PFSK-1 (cell line): Measurements from ENCODE around the gene PRRC2A.

Experiments
- FOXP2 ChIP-seq: optimal IDR thresholded peaks from 2 replicates; pipeline ENCODE3; 2011; ENCODE audit warnings: borderline replicate concordance, control low read depth, inconsistent platforms; ENCODE audit not compliant: insufficient read depth; ENCODE audit errors: extremely low read length, extremely low read depth
- POLR2AphosphoS5 ChIP-seq: IDR thresholded peaks from 2 replicates; pipeline ENCODE4 v1.6.1; 2012; ENCODE audit warnings: low read depth, mild to moderate bottlenecking, control low read depth, low read length, moderate library complexity
- REST ChIP-seq, 2 experiments: IDR thresholded peaks; 2 replicates each; pipeline versions ENCODE4 v1.6.1 to v1.8.0; 2011 to 2012; ENCODE audit warnings: low read depth in 2 of 2, low read length in 2 of 2, control low read depth in 1 of 2, inconsistent platforms in 1 of 2, mild to moderate bottlenecking in 1 of 2, moderate library complexity in 1 of 2; ENCODE audit not compliant: insufficient read depth in 1 of 2
- SIN3A ChIP-seq: IDR thresholded peaks from 2 replicates; pipeline ENCODE4 v1.6.1; 2012; ENCODE audit warnings: mild to moderate bottlenecking, low read length, moderate library complexity, borderline replicate concordance; ENCODE audit not compliant: insufficient read depth
- TAF1 ChIP-seq: IDR thresholded peaks from 2 replicates; pipeline ENCODE4 v1.6.1; 2012; ENCODE audit warnings: low read length, control low read depth, borderline replicate concordance; ENCODE audit not compliant: insufficient read depth

The PRRC2A gene

DNA sequence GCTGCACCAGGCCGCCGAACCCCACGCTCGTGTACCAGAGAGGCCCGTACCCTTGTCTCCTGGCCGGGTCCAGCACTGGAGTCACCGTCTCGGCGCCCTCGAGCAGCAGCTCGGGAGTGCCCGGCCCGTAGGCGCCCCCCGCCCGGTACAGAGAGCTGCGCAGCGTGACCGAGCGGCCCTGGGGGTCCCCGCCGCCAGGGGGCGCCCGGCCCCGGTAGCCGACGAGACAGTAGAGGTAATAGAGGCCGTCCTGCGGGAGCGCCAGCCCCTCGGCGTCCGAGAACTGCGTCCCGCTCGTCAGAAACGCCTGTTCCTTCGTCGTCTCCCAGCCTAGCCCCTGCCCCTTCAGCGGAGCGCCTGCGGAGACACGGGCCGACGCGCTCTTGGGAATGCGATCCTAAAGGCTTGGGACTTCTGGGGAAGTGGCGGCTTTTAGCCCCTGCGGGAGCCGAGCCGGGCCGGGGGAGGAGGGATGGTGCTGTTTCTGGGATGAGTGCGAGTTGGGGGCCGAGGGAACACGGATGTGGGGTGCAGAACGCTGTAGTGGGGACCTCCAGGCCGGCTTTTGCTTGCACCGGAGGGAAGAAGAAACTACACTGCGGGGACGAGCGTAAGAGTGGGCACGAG is 39.6 kb upstream of the PRRC2A start:
- TF ChIP-seq POLR2AphosphoS5 (peak; percentile 86; the same call in 1 of the 2 replicates), REST (IDR thresholded peaks at IDR 0.05; ENCODE audit: insufficient read depth in 1 of 2, low read depth in 2 of 2, low read length in 2 of 2) (no peak)

DNA sequence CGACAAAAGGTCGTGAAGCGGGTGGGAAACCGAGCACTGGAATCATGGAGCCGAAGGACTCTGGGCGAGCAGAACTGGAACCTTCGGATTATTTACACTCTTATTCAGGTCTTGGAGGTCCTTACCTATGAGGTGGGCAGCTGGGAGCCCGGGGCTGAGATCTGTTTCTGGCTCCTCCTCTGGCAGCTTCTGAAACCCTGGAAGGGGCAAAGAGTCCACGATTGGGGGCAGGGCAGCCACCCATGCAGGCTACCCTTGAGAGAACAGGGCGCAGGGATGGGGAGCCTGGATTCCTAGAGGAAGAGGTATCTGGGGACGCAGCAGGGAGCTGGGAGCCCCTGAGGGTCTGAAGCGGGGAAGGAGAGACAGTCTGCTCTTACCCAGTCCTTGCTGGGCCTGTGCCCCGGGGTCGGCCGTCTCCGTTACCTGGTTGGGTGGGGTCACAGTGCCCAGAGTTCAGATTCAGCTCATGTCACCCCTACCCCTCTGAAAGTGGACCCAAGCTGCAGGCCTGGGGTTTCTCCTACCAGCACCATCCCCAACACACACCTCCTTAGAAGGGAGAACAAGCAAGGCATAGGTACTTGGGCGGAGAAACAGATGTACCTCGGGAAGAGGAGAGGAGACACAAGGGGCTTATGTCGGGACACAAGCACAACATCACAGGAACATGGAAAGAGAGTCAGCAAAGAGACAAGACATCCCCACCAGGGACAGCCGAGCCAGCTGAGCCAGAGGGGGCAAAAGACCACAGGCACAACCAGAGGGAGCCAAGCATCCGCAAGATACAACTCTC is 38.9 kb upstream of the PRRC2A start:
- TF ChIP-seq POLR2AphosphoS5 (no peak), SIN3A (no peak), FOXP2 (no peak), REST (IDR thresholded peaks at IDR 0.05; ENCODE audit: insufficient read depth in 1 of 2, low read depth in 2 of 2, low read length in 2 of 2) (no peak), TAF1 (no peak)

DNA sequence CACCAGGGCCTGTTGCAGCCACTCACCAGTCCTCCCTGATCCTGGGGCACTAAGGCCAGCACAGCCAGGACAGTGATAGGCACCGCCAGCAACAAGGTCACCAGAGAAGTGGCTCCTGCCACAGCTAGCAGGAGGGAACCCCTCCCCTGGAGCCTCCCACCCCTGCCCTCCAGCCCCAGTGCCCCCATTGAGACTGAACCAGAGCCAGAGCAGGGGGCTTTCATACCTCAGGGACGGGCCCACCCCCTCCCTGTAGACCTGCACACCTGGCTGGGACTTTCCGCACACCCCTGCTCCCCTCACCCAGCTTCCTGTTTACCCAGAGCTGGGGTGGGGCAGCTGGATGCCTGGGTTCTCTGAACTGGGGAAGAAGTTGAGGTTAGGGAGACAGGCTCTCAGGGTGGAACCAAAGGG is 38.3 kb upstream of the PRRC2A start, which contains the start of gene LTB:
Gene LTB (minus strand): TSS at position 195 of the 414 bp plus-strand sequence. CDS start 7 bp downstream, at position 188.
- TF ChIP-seq TAF1 (no peak), FOXP2 (no peak), REST (IDR thresholded peaks at IDR 0.05; ENCODE audit: insufficient read depth in 1 of 2, low read depth in 2 of 2, low read length in 2 of 2) (no peak), SIN3A (no peak), POLR2AphosphoS5 (no peak)

DNA sequence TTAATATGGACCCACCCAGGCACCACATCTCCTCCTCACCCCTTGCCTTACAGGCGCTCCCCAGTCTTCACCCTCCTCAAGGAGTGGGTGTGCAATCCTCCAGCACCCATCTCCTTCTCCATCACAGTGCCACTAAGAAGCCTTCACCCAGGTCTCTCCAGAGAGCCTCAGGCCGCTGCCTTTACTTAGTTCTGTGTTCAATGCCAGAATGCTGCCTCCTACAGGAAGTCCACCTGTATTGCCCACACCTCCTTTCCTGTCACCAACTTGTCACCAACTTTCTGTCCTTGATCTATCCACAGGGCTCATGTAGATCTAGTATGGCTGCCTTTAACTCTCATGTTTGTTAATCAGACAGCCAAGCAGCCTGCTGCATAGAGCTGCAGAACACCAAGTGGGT is 35.0 kb upstream of the PRRC2A start:
- no peak for TF ChIP-seq TAF1
- no peak for TF ChIP-seq POLR2AphosphoS5
- TF ChIP-seq SIN3A, result no peak
- no peak for TF ChIP-seq FOXP2
- no peak for TF ChIP-seq REST (IDR thresholded peaks at IDR 0.05; ENCODE audit: insufficient read depth in 1 of 2, low read depth in 2 of 2, low read length in 2 of 2)

GRCh38 chr6:31586008-31586407 is 34.5 kb upstream of the PRRC2A start, which contains the start of gene LST1:
LST1 (plus strand) TSS chr6:31586277; CDS start chr6:31587300, 1,023 bp downstream.
- TF ChIP-seq FOXP2, result no peak
- no peak for TF ChIP-seq POLR2AphosphoS5
- no peak for TF ChIP-seq TAF1
- TF ChIP-seq REST (IDR thresholded peaks at IDR 0.05; ENCODE audit: insufficient read depth in 1 of 2, low read depth in 2 of 2, low read length in 2 of 2), result no peak
- TF ChIP-seq SIN3A, result no peak
